ENCODE results near the gene WDR64. TPM values are rescaled to one million over a fixed set of nuclear protein-coding genes. Genes with fewer than 3 reads are reported as not detected.

WDR64 gene
- total and polyA plus RNA-seq, 3 experiments from 2014 or later = 0.48 TPM; not detected in 2

- H3K4me3 ChIP-seq (ENCODE audit: low read length) = no peak overlapping the region
- Mint-ChIP-seq H3K4me3 (no peak overlapping the region), H3K36me3 (peaks cover 7 to 20% (median 11%) of the 10 kb centered on the region in 3 donors), H3K4me1 (peaks cover 31 to 47% (median 37%) of the 10 kb centered on the region in 3 donors), H3K27ac (no peak overlapping the region), H3K9me3 (no peaks in the 10 kb centered on the region), H3K27me3 (no peaks in the 10 kb centered on the region)
- no peak for DNase-seq
- H3K27ac ChIP-seq (ENCODE audit: low read depth, low read length) = no peak overlapping the region
- ChIA-PET POLR2A (no interaction called here), CTCF (no interaction called here)
- no peaks in the 10 kb centered on the region for H3K27me3 ChIP-seq (ENCODE audit: insufficient read depth, low read length, poor library complexity, severe bottlenecking)
- H3K4me1 ChIP-seq (ENCODE audit: insufficient read depth, low read length) = peaks cover 30% of the 10 kb centered on the region
- no peaks in the 10 kb centered on the region for H3K9me3 ChIP-seq (ENCODE audit: low read length)
- H3K36me3 ChIP-seq (ENCODE audit: insufficient read depth, low read length) = no peaks in the 10 kb centered on the region
These were observed 16.4 kb upstream of the WDR64 start for GRCh38 chr1:241635556-241636152.

- POLR2A ChIA-PET = no interaction called here
- H3K27ac ChIP-seq (ENCODE audit: low read depth, low read length) = no peak overlapping the region
These were observed 15.8 kb upstream of the WDR64 start for GRCh38 chr1:241636291-241636690.

GRCh38 chr1:241637046-241637590 lies 15.0 kb upstream of the WDR64 start:
- Histone ChIP-seq H3K9me3 (ENCODE audit: low read length) (no peaks in the 10 kb centered on the region), H3K27me3 (ENCODE audit: insufficient read depth, low read length, poor library complexity, severe bottlenecking) (no peaks in the 10 kb centered on the region), H3K36me3 (ENCODE audit: insufficient read depth, low read length) (no peaks in the 10 kb centered on the region), H3K4me1 (ENCODE audit: insufficient read depth, low read length) (peaks cover 33% of the 10 kb centered on the region), H3K27ac (ENCODE audit: low read depth, low read length) (no peak overlapping the region), H3K4me3 (ENCODE audit: low read length) (no peak overlapping the region)
- Mint-ChIP-seq H3K4me1 (peaks cover 31 to 52% (median 43%) of the 10 kb centered on the region in 3 donors), H3K27ac (no peak overlapping the region), H3K27me3 (no peaks in the 10 kb centered on the region), H3K4me3 (peak overlapping the region in 5 of 7 donors; percentile 4 to 91 (median 53)), H3K36me3 (peaks cover 7 to 18% (median 10%) of the 10 kb centered on the region in 3 donors), H3K9me3 (peaks cover 0 to 3% (median 0%) of the 10 kb centered on the region in 5 donors)
- no peak for DNase-seq
- ChIA-PET POLR2A (no interaction called here), CTCF (no interaction called here)

More at GRCh38 chr1:241636291-241636690, 15.8 kb upstream of the WDR64 start:
- H3K27me3 ChIP-seq (ENCODE audit: insufficient read depth, low read length, poor library complexity, severe bottlenecking) = no peaks in the 10 kb centered on the region
- DNase-seq = no peak
- H3K27me3 Mint-ChIP-seq = no peaks in the 10 kb centered on the region
- peaks cover 7 to 20% (median 11%) of the 10 kb centered on the region in 3 donors for H3K36me3 Mint-ChIP-seq
- H3K4me1 ChIP-seq (ENCODE audit: insufficient read depth, low read length) = peaks cover 33% of the 10 kb centered on the region
- H3K4me3 ChIP-seq (ENCODE audit: low read length) = no peak overlapping the region
- H3K4me3 Mint-ChIP-seq = no peak overlapping the region
- H3K9me3 ChIP-seq (ENCODE audit: low read length) = no peaks in the 10 kb centered on the region
- H3K36me3 ChIP-seq (ENCODE audit: insufficient read depth, low read length) = no peaks in the 10 kb centered on the region
- H3K27ac Mint-ChIP-seq = no peak overlapping the region
- no peaks in the 10 kb centered on the region for H3K9me3 Mint-ChIP-seq
- CTCF ChIA-PET = no interaction called here
- peaks cover 32 to 52% (median 43%) of the 10 kb centered on the region in 3 donors for H3K4me1 Mint-ChIP-seq

- CTCF ChIA-PET = no interaction called here
- peak overlapping the region; percentile 4 to 91 (median 53) for H3K4me3 Mint-ChIP-seq
These were observed 14.5 kb upstream of the WDR64 start for GRCh38 chr1:241637604-241638003.

GRCh38 chr1:241638099-241638682 lies 13.9 kb upstream of the WDR64 start:
- Histone ChIP-seq H3K4me1 (ENCODE audit: insufficient read depth, low read length) (peaks cover 33% of the 10 kb centered on the region), H3K9me3 (ENCODE audit: low read length) (no peaks in the 10 kb centered on the region), H3K4me3 (ENCODE audit: low read length) (peak overlapping the region; percentile 21), H3K27me3 (ENCODE audit: insufficient read depth, low read length, poor library complexity, severe bottlenecking) (no peaks in the 10 kb centered on the region), H3K36me3 (ENCODE audit: insufficient read depth, low read length) (no peaks in the 10 kb centered on the region), H3K27ac (ENCODE audit: low read depth, low read length) (peak overlapping the region; percentile 38)
- H3K4me1 Mint-ChIP-seq = peaks cover 31 to 52% (median 43%) of the 10 kb centered on the region in 3 donors
- peak overlapping the region; percentile 33 to 94 (median 53) for H3K4me3 Mint-ChIP-seq
- peak overlapping the region in 3 of 8 donors; percentile 13 to 38 (median 18) for H3K27ac Mint-ChIP-seq
- peaks cover 0 to 7% (median 0%) of the 10 kb centered on the region in 5 donors for H3K9me3 Mint-ChIP-seq
- ChIA-PET POLR2A (no interaction called here), CTCF (interaction anchor here (1.2 kb wide), 1 partner anchor 11 kb away, joined by 3 read pairs; no protein-coding TSS in a partner anchor)
- H3K27me3 Mint-ChIP-seq = no peaks in the 10 kb centered on the region
- peaks cover 7 to 17% (median 9%) of the 10 kb centered on the region in 3 donors for H3K36me3 Mint-ChIP-seq
- DNase-seq = no peak

More at GRCh38 chr1:241637604-241638003, 14.5 kb upstream of the WDR64 start:
- H3K36me3 ChIP-seq (ENCODE audit: insufficient read depth, low read length) = no peaks in the 10 kb centered on the region
- no peak for DNase-seq
- Mint-ChIP-seq H3K9me3 (peaks cover 0 to 6% (median 0%) of the 10 kb centered on the region in 5 donors), H3K27me3 (no peaks in the 10 kb centered on the region), H3K36me3 (peaks cover 7 to 17% (median 9%) of the 10 kb centered on the region in 3 donors), H3K4me1 (peaks cover 31 to 52% (median 43%) of the 10 kb centered on the region in 3 donors), H3K27ac (peak overlapping the region in 2 of 8 donors; percentile 18 to 38)
- H3K4me1 ChIP-seq (ENCODE audit: insufficient read depth, low read length) = peaks cover 33% of the 10 kb centered on the region
- POLR2A ChIA-PET = no interaction called here
- H3K27ac ChIP-seq (ENCODE audit: low read depth, low read length) = no peak overlapping the region
- H3K4me3 ChIP-seq (ENCODE audit: low read length) = no peak overlapping the region
- no peaks in the 10 kb centered on the region for H3K27me3 ChIP-seq (ENCODE audit: insufficient read depth, low read length, poor library complexity, severe bottlenecking)
- H3K9me3 ChIP-seq (ENCODE audit: low read length) = no peaks in the 10 kb centered on the region

- peak in 1 of 5 donors; percentile 23 for DNase-seq
- Histone ChIP-seq H3K36me3 (ENCODE audit: insufficient read depth, low read length) (no peaks in the 10 kb centered on the region), H3K27ac (ENCODE audit: low read depth, low read length) (peak overlapping the region; percentile 52), H3K9me3 (ENCODE audit: low read length) (no peaks in the 10 kb centered on the region), H3K4me3 (ENCODE audit: low read length) (peak overlapping the region; percentile 31), H3K4me1 (ENCODE audit: insufficient read depth, low read length) (peaks cover 33% of the 10 kb centered on the region), H3K27me3 (ENCODE audit: insufficient read depth, low read length, poor library complexity, severe bottlenecking) (no peaks in the 10 kb centered on the region)
- H3K27ac Mint-ChIP-seq = peak overlapping the region; percentile 1 to 80 (median 58)
- peaks cover 31 to 52% (median 42%) of the 10 kb centered on the region in 3 donors for H3K4me1 Mint-ChIP-seq
- POLR2A ChIA-PET = no interaction called here
- no peaks in the 10 kb centered on the region for H3K27me3 Mint-ChIP-seq
- peaks cover 0 to 8% (median 0%) of the 10 kb centered on the region in 5 donors for H3K9me3 Mint-ChIP-seq
- CTCF ChIA-PET = interaction anchor here (1.2 kb wide), 1 partner anchor 12 kb away, joined by 3 read pairs; no protein-coding TSS in a partner anchor
- peak overlapping the region; percentile 83 to 94 (median 85) for H3K4me3 Mint-ChIP-seq
- peaks cover 7 to 14% (median 9%) of the 10 kb centered on the region in 3 donors for H3K36me3 Mint-ChIP-seq
These were observed 13.0 kb upstream of the WDR64 start for GRCh38 chr1:241638909-241639622.

GRCh38 chr1:241639623-241640148 lies 12.4 kb upstream of the WDR64 start:
- H3K9me3 Mint-ChIP-seq = peaks cover 0 to 8% (median 0%) of the 10 kb centered on the region in 5 donors

More at GRCh38 chr1:241639623-241640148, 12.4 kb upstream of the WDR64 start:
- peaks cover 33% of the 10 kb centered on the region for H3K4me1 ChIP-seq (ENCODE audit: insufficient read depth, low read length)
- no peaks in the 10 kb centered on the region for H3K9me3 ChIP-seq (ENCODE audit: low read length)
- Mint-ChIP-seq H3K27ac (peak overlapping the region; percentile 1 to 80 (median 54)), H3K4me1 (peaks cover 31 to 48% (median 40%) of the 10 kb centered on the region in 3 donors), H3K27me3 (no peaks in the 10 kb centered on the region), H3K36me3 (peaks cover 5 to 10% (median 6%) of the 10 kb centered on the region in 3 donors), H3K4me3 (peak overlapping the region; percentile 83 to 94 (median 85))
- no peaks in the 10 kb centered on the region for H3K27me3 ChIP-seq (ENCODE audit: insufficient read depth, low read length, poor library complexity, severe bottlenecking)
- peak overlapping the region; percentile 75 for H3K4me3 ChIP-seq (ENCODE audit: low read length)
- H3K36me3 ChIP-seq (ENCODE audit: insufficient read depth, low read length) = no peaks in the 10 kb centered on the region
- H3K27ac ChIP-seq (ENCODE audit: low read depth, low read length) = peak overlapping the region; percentile 71
- DNase-seq = peak in 3 of 5 donors; percentile 8 to 54 (median 12)
- POLR2A ChIA-PET = interaction anchor here (0.9 to 2.3 kb wide), 5 partner anchors 38 to 1616 kb away, joined by 3 to 15 read pairs (median 4); partner anchors contain the start of genes EXO1 and SDCCAG8
- CTCF ChIA-PET = interaction anchor here (0.9 to 1.4 kb wide), 3 partner anchors 12 to 30 kb away, joined by 3 to 6 read pairs (median 3); no protein-coding TSS in a partner anchor

All from CD8-positive, alpha-beta memory T cell (primary cell).